SK-N-SH treated with all-trans-retinoic acid at 6 μM for 48 hours (cell line): Measurements from ENCODE around the gene OR2Y1.

Experiments used
- ARNTL ChIP-seq: fragments of 450-650 bp; formaldehyde crosslinking; IDR thresholded peaks from 2 replicates; pipeline ENCODE4 v1.5.0; 2020; ENCODE audit warnings: low read depth, mild to moderate bottlenecking, moderate library complexity, borderline replicate concordance
- BACH2 ChIP-seq: fragments of 250-450 bp; sonication (Bioruptor Pico); IDR thresholded peaks from 2 replicates; pipeline ENCODE4 v1.9.0; 2021; ENCODE audit warnings: mild to moderate bottlenecking, borderline replicate concordance
- CSDC2 ChIP-seq: fragments of 250-450 bp; sonication (Bioruptor Pico); IDR thresholded peaks from 2 replicates; pipeline ENCODE4 v1.5.0; 2020; ENCODE audit warnings: mild to moderate bottlenecking, moderate library complexity
- PPARA ChIP-seq: fragments of 250-450 bp; sonication (Bioruptor Pico); IDR thresholded peaks from 2 replicates; pipeline ENCODE4 v1.5.0; 2020; ENCODE audit warnings: mild to moderate bottlenecking, borderline replicate concordance
- ZFP3 ChIP-seq: fragments of 250-450 bp; sonication (Bioruptor Pico); IDR thresholded peaks from 2 replicates; pipeline ENCODE4 v1.5.0; 2020; ENCODE audit warnings: mild to moderate bottlenecking, moderate library complexity
- ZFP30 ChIP-seq: fragments of 450-650 bp; formaldehyde crosslinking; IDR thresholded peaks from 2 replicates; pipeline ENCODE4 v1.5.0; 2022; ENCODE audit warnings: mild to moderate bottlenecking, moderate library complexity
- ZNF565 ChIP-seq: fragments of 450-650 bp; formaldehyde crosslinking; conservative IDR thresholded peaks from 2 replicates; pipeline ENCODE4 v1.5.0; 2020; ENCODE audit warnings: low read depth, mild to moderate bottlenecking, moderate library complexity
- ZNF8 ChIP-seq: fragments of 450-650 bp; formaldehyde crosslinking; IDR thresholded peaks from 2 replicates; pipeline ENCODE4 v1.5.0; 2020; ENCODE audit warnings: mild to moderate bottlenecking, moderate library complexity
- TF ChIP-seq, protein P1 (sequence below): fragments of 250-450 bp; sonication (Bioruptor Pico); IDR thresholded peaks from 2 replicates; pipeline ENCODE4 v1.5.1; 2020; ENCODE audit warnings: low read depth, mild to moderate bottlenecking, moderate library complexity
- TF ChIP-seq, protein P2 (sequence below): fragments of 250-450 bp; sonication (Bioruptor Pico); IDR thresholded peaks from 2 replicates; pipeline ENCODE4 v1.5.0; 2020; ENCODE audit warnings: mild to moderate bottlenecking, moderate library complexity

DNA sequence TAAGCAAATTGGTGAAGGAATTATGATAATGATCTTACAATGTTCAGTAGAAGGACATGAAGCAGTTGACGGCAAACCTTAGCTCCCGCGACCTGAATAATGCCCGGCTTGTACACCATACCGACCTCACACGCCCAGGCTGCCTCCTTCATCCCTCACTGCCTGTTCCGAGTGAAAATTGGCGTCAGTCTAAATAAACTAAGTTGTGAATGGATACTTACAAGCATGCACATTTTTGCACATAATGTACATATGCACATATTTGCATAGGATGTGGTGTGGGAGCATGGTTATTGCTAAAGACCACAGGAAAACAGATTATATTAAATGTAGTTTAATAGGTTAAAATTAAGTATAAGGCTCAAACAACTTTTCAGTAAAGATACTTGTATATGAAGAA is 14.9 kb downstream of the OR2Y1 start:
- TF ChIP-seq ZNF8 (no peak), PPARA (no peak), ZNF565 (CRISPR knock-in tag) (no peak), CSDC2 (CRISPR knock-in tag) (no peak), ZFP30 (CRISPR knock-in tag) (no peak), BACH2 (CRISPR knock-in tag) (no peak), ZFP3 (no peak), ARNTL (CRISPR knock-in tag) (no peak)
- TF ChIP-seq, protein P1, sequence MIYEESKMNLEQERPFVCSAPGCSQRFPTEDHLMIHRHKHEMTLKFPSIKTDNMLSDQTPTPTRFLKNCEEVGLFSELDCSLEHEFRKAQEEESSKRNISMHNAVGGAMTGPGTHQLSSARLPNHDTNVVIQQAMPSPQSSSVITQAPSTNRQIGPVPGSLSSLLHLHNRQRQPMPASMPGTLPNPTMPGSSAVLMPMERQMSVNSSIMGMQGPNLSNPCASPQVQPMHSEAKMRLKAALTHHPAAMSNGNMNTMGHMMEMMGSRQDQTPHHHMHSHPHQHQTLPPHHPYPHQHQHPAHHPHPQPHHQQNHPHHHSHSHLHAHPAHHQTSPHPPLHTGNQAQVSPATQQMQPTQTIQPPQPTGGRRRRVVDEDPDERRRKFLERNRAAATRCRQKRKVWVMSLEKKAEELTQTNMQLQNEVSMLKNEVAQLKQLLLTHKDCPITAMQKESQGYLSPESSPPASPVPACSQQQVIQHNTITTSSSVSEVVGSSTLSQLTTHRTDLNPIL (CRISPR knock-in tag): no peak
- TF ChIP-seq, protein P2, sequence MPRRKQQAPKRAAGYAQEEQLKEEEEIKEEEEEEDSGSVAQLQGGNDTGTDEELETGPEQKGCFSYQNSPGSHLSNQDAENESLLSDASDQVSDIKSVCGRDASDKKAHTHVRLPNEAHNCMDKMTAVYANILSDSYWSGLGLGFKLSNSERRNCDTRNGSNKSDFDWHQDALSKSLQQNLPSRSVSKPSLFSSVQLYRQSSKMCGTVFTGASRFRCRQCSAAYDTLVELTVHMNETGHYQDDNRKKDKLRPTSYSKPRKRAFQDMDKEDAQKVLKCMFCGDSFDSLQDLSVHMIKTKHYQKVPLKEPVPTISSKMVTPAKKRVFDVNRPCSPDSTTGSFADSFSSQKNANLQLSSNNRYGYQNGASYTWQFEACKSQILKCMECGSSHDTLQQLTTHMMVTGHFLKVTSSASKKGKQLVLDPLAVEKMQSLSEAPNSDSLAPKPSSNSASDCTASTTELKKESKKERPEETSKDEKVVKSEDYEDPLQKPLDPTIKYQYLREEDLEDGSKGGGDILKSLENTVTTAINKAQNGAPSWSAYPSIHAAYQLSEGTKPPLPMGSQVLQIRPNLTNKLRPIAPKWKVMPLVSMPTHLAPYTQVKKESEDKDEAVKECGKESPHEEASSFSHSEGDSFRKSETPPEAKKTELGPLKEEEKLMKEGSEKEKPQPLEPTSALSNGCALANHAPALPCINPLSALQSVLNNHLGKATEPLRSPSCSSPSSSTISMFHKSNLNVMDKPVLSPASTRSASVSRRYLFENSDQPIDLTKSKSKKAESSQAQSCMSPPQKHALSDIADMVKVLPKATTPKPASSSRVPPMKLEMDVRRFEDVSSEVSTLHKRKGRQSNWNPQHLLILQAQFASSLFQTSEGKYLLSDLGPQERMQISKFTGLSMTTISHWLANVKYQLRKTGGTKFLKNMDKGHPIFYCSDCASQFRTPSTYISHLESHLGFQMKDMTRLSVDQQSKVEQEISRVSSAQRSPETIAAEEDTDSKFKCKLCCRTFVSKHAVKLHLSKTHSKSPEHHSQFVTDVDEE: no peak
